Calu3 (cell line): ENCODE data around the gene OR5AK2. TPM values are rescaled to one million over a fixed set of nuclear protein-coding genes. Genes with fewer than 3 reads are reported as not detected.

Experiments used
- BruUV-seq: library from RNA; stranded (reverse); fragments of 400-500 nt; replicated peaks from 2 replicates; lab custom pipeline; 2021; lab: Mats Ljungman, UMichigan
- CTCF ChIA-PET: fragments of 300-600 bp; sonication (Branson Sonifier 250); formaldehyde crosslinking; loops from one replicate; lab custom pipeline; 2022; ENCODE audit warnings: antibody characterized with exemption; lab: Charles Lee
- DNase-seq: peaks from one replicate; pipeline ENCODE4 v3.0.0; 2022
- H3K27ac Mint-ChIP-seq: one replicate; pipeline ENCODE4 v1.8.0; 2022; ENCODE audit warnings: mixed read lengths; ENCODE audit not compliant: unreplicated experiment
- H3K27me3 Mint-ChIP-seq: one replicate; pipeline ENCODE4 v1.8.0; 2022; ENCODE audit warnings: mixed read lengths; ENCODE audit not compliant: unreplicated experiment
- H3K36me3 Mint-ChIP-seq: one replicate; pipeline ENCODE4 v1.8.0; 2022; ENCODE audit warnings: mild to moderate bottlenecking, moderate library complexity, mixed read lengths; ENCODE audit not compliant: insufficient read depth, unreplicated experiment
- H3K4me1 Mint-ChIP-seq: one replicate; pipeline ENCODE4 v1.8.0; 2022; ENCODE audit warnings: mild to moderate bottlenecking, low read depth, mixed read lengths; ENCODE audit not compliant: unreplicated experiment
- H3K4me3 Mint-ChIP-seq: one replicate; pipeline ENCODE4 v1.8.0; 2022; ENCODE audit warnings: mild to moderate bottlenecking, low read depth, moderate library complexity, mixed read lengths; ENCODE audit not compliant: unreplicated experiment
- H3K9me3 Mint-ChIP-seq: one replicate; pipeline ENCODE4 v1.8.0; 2022; ENCODE audit warnings: low read depth, mixed read lengths; ENCODE audit not compliant: unreplicated experiment
- CTCF ChIP-seq: fragments of 200-600 bp; IDR thresholded peaks from one replicate; pipeline ENCODE4 v1.8.0; 2022; ENCODE audit warnings: antibody characterized with exemption; ENCODE audit not compliant: unreplicated experiment
- intact Hi-C: fragments of 100-400 bp; cut with micrococcal nuclease; formaldehyde crosslinking; loops from one replicate; pipeline ENCODE4 v1.10.0; 2022; ENCODE audit not compliant: unreplicated experiment
- total RNA-seq: library from RNA; stranded (reverse); gene quantifications from 2 replicates; pipeline ENCODE4 v1.2.3, GENCODE V29; 2022

Gene OR5AK2
- total RNA-seq, 1 experiment from 2014 or later, result not detected

DNA sequence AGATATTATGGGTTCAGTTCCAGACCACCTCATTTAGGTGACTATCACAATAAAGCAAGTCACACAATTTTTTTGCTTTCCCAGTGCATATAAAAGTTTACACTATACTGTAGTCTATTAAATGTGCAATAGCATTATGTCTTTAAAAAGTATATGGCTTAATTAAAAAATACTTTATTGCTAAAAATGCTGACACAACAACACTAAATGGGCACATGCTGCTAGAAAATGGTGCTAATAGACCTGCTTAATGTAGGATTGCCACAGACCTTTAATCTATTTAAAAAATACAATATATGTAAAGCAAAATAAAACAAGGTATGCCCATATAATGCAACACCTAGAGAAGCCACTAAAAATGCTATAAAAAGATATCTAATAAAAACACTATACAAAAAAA, 27.1 kb upstream of the OR5AK2 start:
- no peak overlapping the region for H3K27ac Mint-ChIP-seq
- CTCF ChIA-PET, result no interaction called here
- no TSS peak for BruUV-seq
- no peaks in the 10 kb centered on the region for H3K4me1 Mint-ChIP-seq
- H3K9me3 Mint-ChIP-seq, result no peaks in the 10 kb centered on the region
- DNase-seq, result no peak
- no peaks in the 10 kb centered on the region for H3K27me3 Mint-ChIP-seq
- H3K4me3 Mint-ChIP-seq, result no peak overlapping the region
- TF ChIP-seq CTCF, result no peak
- intact Hi-C loops, result no loop called here
- H3K36me3 Mint-ChIP-seq, result no peaks in the 10 kb centered on the region

DNA sequence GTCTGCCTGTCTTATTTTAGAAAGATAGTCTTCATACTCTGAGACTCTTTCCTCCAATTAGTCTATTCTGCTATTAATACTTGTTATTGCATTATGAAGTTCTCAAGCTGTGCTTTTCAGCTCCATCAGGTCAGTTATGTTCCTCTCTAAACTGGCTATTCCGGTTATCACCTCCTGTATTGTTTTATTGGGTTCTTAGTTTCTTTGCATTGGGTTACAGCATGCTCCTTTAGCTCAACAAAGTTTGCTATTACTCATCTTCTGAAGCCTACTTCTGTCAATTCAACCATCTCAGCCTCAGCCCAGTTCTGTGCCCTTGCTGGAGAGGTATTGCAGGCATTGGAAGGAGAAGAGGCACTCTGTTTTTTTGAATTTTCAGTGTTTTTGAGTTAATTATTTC, 21.0 kb upstream of the OR5AK2 start:
- Mint-ChIP-seq H3K9me3 (no peaks in the 10 kb centered on the region), H3K4me1 (peaks cover 13% of the 10 kb centered on the region), H3K27ac (no peak overlapping the region), H3K27me3 (no peaks in the 10 kb centered on the region), H3K36me3 (no peaks in the 10 kb centered on the region), H3K4me3 (no peak overlapping the region)
- intact Hi-C loops, result no loop called here
- BruUV-seq, result no TSS peak
- CTCF ChIA-PET, result no interaction called here
- DNase-seq, result no peak
- no peak for TF ChIP-seq CTCF

DNA sequence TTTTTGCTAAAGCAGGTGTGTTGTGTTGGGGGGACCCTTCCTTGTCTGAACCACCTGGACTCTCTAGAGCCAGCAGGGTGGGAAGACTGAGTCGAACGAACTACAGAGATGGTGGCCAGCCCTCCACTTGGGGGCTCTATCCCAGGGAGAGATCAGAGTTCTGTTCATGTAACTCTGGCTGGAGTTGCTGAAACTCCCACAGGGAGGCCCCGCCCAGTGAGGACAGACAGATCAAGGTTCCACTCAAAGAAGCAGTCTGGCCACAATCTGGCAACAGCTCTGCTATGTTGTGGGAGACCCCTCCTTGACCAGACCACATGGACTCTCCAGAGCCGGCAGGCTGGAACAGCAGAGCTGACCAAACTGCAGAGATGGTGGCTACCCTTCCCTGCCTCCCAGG, 20.2 kb upstream of the OR5AK2 start:
- Mint-ChIP-seq H3K36me3 (no peaks in the 10 kb centered on the region), H3K9me3 (no peaks in the 10 kb centered on the region), H3K4me3 (no peak overlapping the region), H3K4me1 (peaks cover 13% of the 10 kb centered on the region), H3K27me3 (no peaks in the 10 kb centered on the region), H3K27ac (no peak overlapping the region)
- no TSS peak for BruUV-seq
- no peak for DNase-seq
- no peak for TF ChIP-seq CTCF
- intact Hi-C loops, result no loop called here
- CTCF ChIA-PET, result no interaction called here

- Mint-ChIP-seq H3K27ac (no peak overlapping the region), H3K9me3 (peaks cover 2% of the 10 kb centered on the region), H3K4me1 (peaks cover 20% of the 10 kb centered on the region), H3K4me3 (no peak overlapping the region), H3K36me3 (no peaks in the 10 kb centered on the region), H3K27me3 (no peaks in the 10 kb centered on the region)
- no TSS peak for BruUV-seq
- no peak for TF ChIP-seq CTCF
- intact Hi-C loops, result no loop called here
- DNase-seq, result no peak
- CTCF ChIA-PET, result no interaction called here
Observed at GRCh38 chr11:56977314-56977713, 11.4 kb upstream of the OR5AK2 start.
